HFFc6 (cell line): ENCODE data around the gene CGRRF1. TPM values are rescaled to one million over a fixed set of nuclear protein-coding genes. Genes with fewer than 3 reads are reported as not detected.

Experiments used
- DNase-seq: peaks from one replicate; pipeline ENCODE4 v3.0.0-alpha.2; 2018
- H3K27ac Mint-ChIP-seq: 2 replicates; pipeline ENCODE4 v1.8.0; 2020; ENCODE audit warnings: mild to moderate bottlenecking, mixed read lengths
- H3K27me3 Mint-ChIP-seq: 2 replicates; pipeline ENCODE4 v1.8.0; 2021; ENCODE audit warnings: mild to moderate bottlenecking, moderate library complexity, mixed read lengths; ENCODE audit not compliant: insufficient read depth
- H3K36me3 Mint-ChIP-seq: 2 replicates; pipeline ENCODE4 v1.8.0; 2021; ENCODE audit warnings: low read depth, mixed read lengths
- H3K4me1 Mint-ChIP-seq: 2 replicates; pipeline ENCODE4 v1.8.0; 2020; ENCODE audit warnings: low read depth, mixed read lengths
- H3K4me3 Mint-ChIP-seq: 2 replicates; pipeline ENCODE4 v1.8.0; 2020; ENCODE audit warnings: mild to moderate bottlenecking, moderate library complexity, mixed read lengths
- H3K9me3 Mint-ChIP-seq: 2 replicates; pipeline ENCODE4 v1.8.0; 2020; ENCODE audit warnings: mild to moderate bottlenecking, mixed read lengths
- CTCF ChIP-seq: fragments of 200-600 bp; sonication (generic); IDR thresholded peaks from 2 replicates; pipeline ENCODE4 v1.5.0; 2021; ENCODE audit warnings: antibody characterized with exemption, mild to moderate bottlenecking
- total RNA-seq, 6 experiments: library from RNA; stranded (reverse); fragmentation: NEBNext Ultra II Directional; extraction: Animal tissue kit (Norgen Biotek cat#: 25700); gene quantifications; 2 replicates in 1 of 6; 3 replicates in 5 of 6; pipeline ENCODE4 v1.2.3, GENCODE V29; 2021

Gene CGRRF1
- total RNA-seq, 6 experiments from 2014 or later = 11.3 to 13.1 (median 12.1) TPM

GRCh38 chr14:54512393-54512792 is 2.7 kb downstream of the CGRRF1 start:
- H3K9me3 Mint-ChIP-seq = peaks cover 14% of the 10 kb centered on the region; the same call in 1 of the 2 replicates
- no peak for DNase-seq
- no peak for TF ChIP-seq CTCF
- no peak overlapping the region for H3K4me3 Mint-ChIP-seq
- H3K27me3 Mint-ChIP-seq = no peaks in the 10 kb centered on the region
- peaks cover 36% of the 10 kb centered on the region for H3K4me1 Mint-ChIP-seq
- H3K36me3 Mint-ChIP-seq = peaks cover 27% of the 10 kb centered on the region
- H3K27ac Mint-ChIP-seq = no peak overlapping the region

- Mint-ChIP-seq H3K4me1 (peaks cover 23% of the 10 kb centered on the region), H3K9me3 (peaks cover 14% of the 10 kb centered on the region; the same call in 1 of the 2 replicates), H3K36me3 (peaks cover 32% of the 10 kb centered on the region), H3K4me3 (no peak overlapping the region), H3K27me3 (no peaks in the 10 kb centered on the region), H3K27ac (no peak overlapping the region)
- TF ChIP-seq CTCF = no peak
- DNase-seq = no peak
Observed at GRCh38 chr14:54515670-54516069, 6.0 kb downstream of the CGRRF1 start.

- Mint-ChIP-seq H3K9me3 (peaks cover 14% of the 10 kb centered on the region; the same call in 1 of the 2 replicates), H3K4me3 (no peak overlapping the region), H3K27me3 (no peaks in the 10 kb centered on the region), H3K4me1 (peaks cover 13% of the 10 kb centered on the region), H3K27ac (no peak overlapping the region), H3K36me3 (peaks cover 32% of the 10 kb centered on the region)
- DNase-seq = no peak
- TF ChIP-seq CTCF = no peak
Observed at GRCh38 chr14:54516709-54517108, 7.0 kb downstream of the CGRRF1 start.

GRCh38 chr14:54524410-54524809 is 14.7 kb downstream of the CGRRF1 start:
- no peaks in the 10 kb centered on the region; the same call in 1 of the 2 replicates for H3K27me3 Mint-ChIP-seq

GRCh38 chr14:54528973-54529372 is 19.3 kb downstream of the CGRRF1 start:
- TF ChIP-seq CTCF = no peak
- Mint-ChIP-seq H3K4me1 (peaks cover 13% of the 10 kb centered on the region), H3K4me3 (no peak overlapping the region), H3K27me3 (no peaks in the 10 kb centered on the region; the same call in 1 of the 2 replicates), H3K36me3 (no peaks in the 10 kb centered on the region; the same call in 1 of the 2 replicates), H3K9me3 (no peaks in the 10 kb centered on the region), H3K27ac (no peak overlapping the region)
- DNase-seq = no peak

More at GRCh38 chr14:54524410-54524809, 14.7 kb downstream of the CGRRF1 start:
- Mint-ChIP-seq H3K4me1 (peaks cover 5% of the 10 kb centered on the region), H3K27ac (no peak overlapping the region), H3K9me3 (no peaks in the 10 kb centered on the region), H3K36me3 (peaks cover 9% of the 10 kb centered on the region), H3K4me3 (no peak overlapping the region)
- no peak for DNase-seq
- TF ChIP-seq CTCF = no peak
